Neural progenitor cell (in vitro differentiated cells): Measurements from ENCODE around the gene SLC19A1.

Source experiments
- EZH2 ChIP-seq: fragments of 200-600 bp; sonication (generic); IDR thresholded peaks from 2 replicates; pipeline ENCODE4 v1.6.1; 2017; ENCODE audit warnings: antibody characterized with exemption, mild to moderate bottlenecking, moderate library complexity
- EZH2phosphoT487 ChIP-seq: fragments of 200-600 bp; sonication (generic); IDR thresholded peaks from 2 replicates; pipeline ENCODE4 v1.6.1; 2017; ENCODE audit warnings: antibody characterized with exemption
- TF ChIP-seq, protein P1 (sequence below): fragments of 200-600 bp; sonication (generic); IDR thresholded peaks from 2 replicates; pipeline ENCODE4 v1.5.1; 2017; ENCODE audit warnings: antibody characterized with exemption, mild to moderate bottlenecking

- TF ChIP-seq, protein P1, sequence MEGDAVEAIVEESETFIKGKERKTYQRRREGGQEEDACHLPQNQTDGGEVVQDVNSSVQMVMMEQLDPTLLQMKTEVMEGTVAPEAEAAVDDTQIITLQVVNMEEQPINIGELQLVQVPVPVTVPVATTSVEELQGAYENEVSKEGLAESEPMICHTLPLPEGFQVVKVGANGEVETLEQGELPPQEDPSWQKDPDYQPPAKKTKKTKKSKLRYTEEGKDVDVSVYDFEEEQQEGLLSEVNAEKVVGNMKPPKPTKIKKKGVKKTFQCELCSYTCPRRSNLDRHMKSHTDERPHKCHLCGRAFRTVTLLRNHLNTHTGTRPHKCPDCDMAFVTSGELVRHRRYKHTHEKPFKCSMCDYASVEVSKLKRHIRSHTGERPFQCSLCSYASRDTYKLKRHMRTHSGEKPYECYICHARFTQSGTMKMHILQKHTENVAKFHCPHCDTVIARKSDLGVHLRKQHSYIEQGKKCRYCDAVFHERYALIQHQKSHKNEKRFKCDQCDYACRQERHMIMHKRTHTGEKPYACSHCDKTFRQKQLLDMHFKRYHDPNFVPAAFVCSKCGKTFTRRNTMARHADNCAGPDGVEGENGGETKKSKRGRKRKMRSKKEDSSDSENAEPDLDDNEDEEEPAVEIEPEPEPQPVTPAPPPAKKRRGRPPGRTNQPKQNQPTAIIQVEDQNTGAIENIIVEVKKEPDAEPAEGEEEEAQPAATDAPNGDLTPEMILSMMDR, result no peak
- TF ChIP-seq EZH2 (no peak), EZH2phosphoT487 (no peak)
Measured at GRCh38 chr21:45515241-45516061, 26.8 kb downstream of the SLC19A1 start.
